M059J (cell line): ENCODE measurements around the gene FOXO3. TPM values are rescaled to one million over a fixed set of nuclear protein-coding genes. Genes with fewer than 3 reads are reported as not detected.
"Not testable (repeated sequence)": the region's sequence is repeated elsewhere in the genome, so short reads cannot be mapped to it uniquely, and the experiment has no call there.

Experiments used
- DNase-seq: peaks from one replicate; pipeline ENCODE4 v3.0.0-alpha.2; 2012; ENCODE audit warnings: low read depth
- total RNA-seq: library from RNA; depleted of rRNA; stranded (reverse); fragments of >200 nt; shearing (Covaris generic); gene quantifications from 2 replicates; pipeline ENCODE4 v1.2.3, GENCODE V29; 2014

The FOXO3 gene
- total RNA-seq, 1 experiment from 2014 or later = 34.1 TPM

- no peak for DNase-seq
Measured at GRCh38 chr6:108555399-108556052, 5.2 kb upstream of the FOXO3 start.

DNA sequence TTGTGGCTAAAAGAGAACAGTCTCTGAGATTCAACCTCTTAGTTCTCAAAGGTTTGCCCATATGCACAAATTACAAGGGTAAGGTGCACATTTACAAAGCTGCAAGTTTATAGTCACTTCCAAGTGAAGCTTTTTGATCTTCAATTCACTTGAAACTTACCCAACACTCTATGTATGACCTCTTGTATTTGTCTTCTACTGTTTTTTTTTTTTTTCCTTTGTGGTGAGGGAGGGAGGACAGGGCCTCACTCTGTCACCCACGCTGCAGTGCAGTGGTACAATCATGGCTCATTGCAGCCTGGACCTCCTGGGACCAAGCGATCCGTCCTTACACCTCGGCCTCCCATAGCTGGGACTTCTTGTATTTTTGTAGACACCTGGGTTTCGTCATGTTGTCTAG, 4.5 kb upstream of the FOXO3 start:
- no peak for DNase-seq

DNA sequence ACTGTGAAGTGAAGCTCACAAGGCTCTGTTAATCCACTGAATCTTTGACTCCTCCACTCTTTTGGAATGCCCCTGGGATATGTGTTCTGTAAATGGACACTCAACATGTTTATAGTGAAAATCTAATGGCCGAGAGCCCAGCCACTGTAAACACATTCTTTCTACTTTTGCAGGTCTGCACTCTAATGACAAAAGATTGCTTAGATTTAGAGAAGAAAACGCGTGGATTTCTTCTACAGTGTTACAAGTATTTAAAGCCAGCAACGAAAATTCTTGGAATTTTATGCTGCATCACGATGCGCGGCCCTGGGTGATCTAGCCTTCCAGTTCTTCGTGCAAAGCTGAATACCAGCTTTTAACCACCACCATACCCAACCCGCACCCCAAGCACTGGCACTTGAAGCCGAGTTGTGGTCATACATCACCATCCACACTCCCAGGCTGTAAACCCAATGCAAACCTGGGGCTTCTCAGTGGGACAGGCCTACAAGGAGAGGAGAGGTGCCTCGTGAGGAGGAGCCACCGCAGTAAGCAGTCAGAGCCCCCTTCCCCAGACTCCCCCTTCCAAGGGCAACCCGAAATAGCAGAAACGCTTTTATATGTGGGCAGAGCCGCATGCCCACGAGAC, 3.7 kb upstream of the FOXO3 start:
- DNase-seq = peak; percentile 61

DNA sequence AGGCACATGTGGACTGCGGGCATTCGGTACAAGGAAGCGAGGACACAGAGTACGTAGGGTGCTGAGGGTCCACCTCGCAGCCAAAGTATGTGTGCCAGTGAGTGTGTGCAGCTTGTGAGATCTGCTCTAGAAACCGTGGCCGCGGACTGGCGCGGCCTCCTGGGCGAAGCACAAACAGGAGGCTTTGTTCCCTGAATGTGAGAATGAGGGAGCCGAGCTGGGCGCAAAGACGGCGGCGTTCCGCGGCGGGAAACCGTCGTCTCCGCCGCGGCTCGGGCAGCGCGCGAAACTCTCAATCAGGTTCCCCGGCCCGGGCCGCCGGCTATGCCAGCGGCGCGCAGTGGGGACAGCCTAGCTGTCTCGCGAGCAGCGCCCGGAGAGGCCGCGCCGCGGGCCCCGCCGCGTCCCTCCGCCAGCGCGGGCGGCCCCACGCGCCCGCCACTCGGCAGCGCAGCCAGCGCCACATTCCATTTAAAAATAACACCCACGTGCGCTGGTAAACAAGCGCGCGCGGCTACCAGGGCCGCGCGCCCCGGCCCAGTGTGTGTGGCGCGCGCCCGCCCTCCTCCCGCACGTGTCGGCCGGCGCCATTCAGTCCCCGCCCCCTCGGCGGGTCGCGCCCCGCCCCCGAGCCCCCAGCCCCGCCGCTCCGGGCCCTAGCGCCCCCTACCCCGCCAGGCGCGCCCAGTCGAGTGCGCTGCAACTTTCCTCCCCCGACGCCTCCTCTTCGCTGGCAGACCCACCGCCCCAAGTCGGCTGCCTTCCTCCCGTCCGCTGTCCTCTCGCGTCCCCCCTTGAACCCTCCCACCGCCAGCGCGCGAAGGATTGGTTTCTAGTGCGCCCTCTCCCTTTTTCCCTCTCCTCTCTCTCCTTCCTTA, 3.0 kb upstream of the FOXO3 start:
- DNase-seq = peak; percentile 65

DNA sequence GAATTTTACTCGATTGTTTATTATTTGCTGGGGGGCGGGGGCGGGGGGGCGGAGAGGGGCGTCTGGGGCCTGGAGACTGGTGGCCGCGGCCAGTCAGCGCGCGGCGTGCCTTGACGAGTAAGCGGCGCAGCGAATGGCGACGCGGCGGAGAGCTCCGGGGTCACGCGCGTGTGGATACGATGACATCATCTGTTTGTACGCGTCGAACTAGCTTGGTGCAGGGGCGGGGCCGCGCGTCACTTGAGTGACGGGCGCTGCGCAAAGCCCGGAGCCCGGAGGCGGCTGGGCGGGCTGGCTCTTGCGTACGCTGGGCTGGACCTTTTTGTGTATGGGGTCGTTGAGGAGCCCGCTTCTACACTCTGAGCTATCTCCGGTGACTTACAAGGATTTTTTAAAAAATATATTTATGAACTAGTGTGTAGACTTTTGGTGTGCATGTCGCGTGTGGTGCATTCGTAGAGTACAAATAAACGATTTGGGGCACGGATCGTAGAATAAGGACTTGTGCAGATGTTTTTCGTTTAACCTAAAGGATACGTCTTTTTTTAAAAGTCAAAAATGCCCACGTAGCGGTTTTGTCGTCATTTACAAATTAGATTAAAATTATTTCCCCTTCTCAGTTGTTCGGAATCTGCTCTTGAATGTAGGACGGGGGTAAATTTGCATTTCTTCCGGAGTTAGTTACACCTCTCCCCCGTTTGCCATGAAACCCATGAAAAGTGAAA, 2.2 kb upstream of the FOXO3 start:
- peak; percentile 99 for DNase-seq

DNA sequence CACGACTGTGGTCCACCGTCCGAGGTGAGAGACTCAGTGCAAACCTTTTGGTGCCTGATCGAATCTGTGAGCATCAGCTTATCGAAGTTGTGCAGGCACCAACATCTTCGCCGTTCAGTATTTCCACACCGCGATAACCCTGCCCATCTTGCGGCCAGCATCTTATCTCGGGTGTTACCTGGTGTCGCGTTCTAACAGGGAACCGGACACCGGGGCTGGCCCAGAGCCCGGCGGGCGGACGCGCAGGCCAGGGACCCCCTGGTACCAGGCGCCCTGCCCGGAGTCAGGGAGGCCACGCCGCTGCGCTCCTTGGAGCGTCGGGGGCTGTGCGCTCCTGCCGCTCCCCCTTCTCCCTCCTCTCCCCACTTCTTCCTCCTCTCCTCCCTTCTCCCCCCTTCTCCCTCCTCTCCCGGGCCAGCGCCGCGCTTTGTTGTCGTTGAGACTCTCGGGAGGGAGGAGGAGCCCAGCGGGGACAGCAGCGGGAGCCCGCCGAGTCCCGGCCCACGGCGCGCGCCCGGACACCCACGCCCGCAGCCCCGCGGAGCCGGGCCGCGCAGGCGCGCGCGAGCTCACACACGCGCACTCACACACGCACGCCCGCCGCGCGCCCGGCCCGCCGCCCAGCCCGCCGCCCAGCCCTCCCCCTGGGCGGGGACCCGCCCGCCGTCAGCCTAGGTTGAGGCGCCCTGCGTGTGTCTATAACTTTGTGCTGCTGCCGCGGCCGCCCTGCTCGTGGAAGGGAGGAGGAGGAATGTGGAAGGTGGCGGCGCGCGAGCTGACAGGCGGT, 1.4 kb upstream of the FOXO3 start:
- DNase-seq = peak; percentile 88

GRCh38 chr6:108559884-108560462, 744 bp upstream of the FOXO3 start:
- DNase-seq = peak; percentile 88

GRCh38 chr6:108561309-108561647, 561 bp downstream of the FOXO3 start:
- DNase-seq = not testable (repeated sequence)

DNA sequence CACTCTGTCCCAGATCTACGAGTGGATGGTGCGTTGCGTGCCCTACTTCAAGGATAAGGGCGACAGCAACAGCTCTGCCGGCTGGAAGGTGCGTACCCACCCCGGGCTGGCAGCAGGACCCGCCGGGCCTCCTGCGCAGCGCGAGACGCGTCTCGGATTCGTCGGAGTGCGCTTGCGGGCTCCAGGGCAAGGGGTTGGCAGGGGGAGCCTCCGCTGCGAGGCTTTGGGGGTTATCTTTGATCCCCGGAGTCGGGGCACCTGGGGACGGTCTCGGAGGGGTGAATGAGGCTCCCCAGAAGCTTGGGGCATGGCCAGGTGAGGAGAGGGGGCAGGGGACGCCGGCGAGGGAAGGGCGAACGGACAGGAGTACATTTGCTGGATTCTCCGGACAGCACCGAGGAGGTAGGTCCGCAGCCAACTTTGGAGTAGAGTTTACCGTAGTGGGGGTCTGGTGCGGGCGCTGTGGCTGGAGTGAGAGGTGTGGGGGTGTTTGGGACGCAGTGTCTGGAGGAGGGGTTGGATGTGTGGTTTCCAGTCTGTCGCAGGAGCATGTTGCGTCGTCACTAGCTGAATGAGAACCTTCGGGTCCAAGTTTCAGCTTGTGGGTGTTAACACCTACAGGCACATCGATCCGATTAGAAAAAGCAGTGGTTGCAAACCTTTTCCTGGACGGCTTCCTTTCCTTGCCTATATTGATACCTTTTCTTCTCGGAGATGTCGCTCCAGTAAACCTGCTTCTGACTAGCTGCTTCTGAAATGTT, 1.2 kb downstream of the FOXO3 start:
- DNase-seq = peak; percentile 61

DNA sequence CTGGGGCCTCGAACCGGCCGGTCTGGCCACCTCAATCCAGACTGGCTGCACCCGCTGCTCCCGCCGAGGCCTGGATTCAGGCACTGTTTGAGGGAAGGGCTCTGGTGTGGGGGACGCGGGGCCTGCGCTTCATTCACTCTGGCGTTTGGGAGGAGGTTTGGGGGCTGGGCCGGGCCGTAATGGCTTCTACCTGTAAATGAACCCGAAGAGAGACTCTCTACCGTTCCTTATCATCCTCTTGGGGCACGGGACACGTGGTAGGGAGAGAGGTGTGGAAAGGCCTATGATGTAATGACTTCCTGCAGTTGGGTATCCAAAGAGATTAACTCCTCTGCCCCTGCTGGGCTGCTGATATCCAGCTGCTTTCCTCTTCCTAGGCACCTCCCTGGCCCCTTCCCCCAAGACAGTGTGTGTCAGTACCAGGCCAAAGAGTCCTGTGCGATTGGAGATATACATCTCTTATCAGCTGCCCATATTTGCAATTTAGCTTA, 1.8 kb downstream of the FOXO3 start:
- DNase-seq = peak; percentile 92

DNA sequence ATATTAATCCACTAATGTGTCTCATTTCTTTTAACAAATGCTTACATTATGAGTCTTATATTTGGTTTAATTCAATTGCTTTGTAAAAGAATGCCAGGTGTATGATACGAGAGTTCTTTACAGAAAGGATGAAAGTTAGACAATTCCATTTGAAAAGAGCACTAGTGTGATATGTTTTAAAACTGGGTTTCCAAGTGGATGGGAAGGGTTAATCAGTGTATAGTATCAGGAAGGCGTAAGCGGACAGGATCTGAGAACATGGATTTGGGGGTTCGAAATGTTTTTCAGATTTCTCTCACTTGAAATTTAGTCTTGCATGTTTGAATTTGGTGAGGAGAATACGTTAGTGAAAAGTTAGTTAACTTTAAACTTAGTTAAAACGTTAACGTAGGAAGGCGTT, 2.6 kb downstream of the FOXO3 start:
- DNase-seq = no peak

- DNase-seq = peak; percentile 99
Measured at GRCh38 chr6:108564178-108564577, 3.5 kb downstream of the FOXO3 start.

GRCh38 chr6:108565091-108565766, 4.5 kb downstream of the FOXO3 start:
- peak; percentile 89 for DNase-seq

- DNase-seq = peak; percentile 81
Measured at GRCh38 chr6:108565893-108566292, 5.2 kb downstream of the FOXO3 start.

DNA sequence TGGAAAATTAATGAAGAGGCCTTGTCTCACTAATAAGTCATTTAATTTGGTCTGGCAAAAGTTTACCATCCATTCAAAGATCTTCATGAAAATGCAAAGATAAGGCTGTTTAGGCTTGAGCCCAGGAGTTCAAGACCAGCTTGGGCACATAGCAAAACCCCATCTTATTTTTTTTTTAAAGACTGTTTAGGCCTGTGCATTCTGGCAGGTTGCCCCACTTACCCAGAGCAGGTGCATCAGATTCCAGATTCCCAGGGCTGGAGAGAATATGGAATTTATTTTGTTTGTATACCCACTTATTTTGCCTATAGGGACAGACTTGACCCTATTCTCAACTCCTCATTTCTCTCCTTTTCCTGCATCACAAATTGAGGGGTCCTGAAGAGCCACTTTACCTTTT, 5.7 kb downstream of the FOXO3 start:
- DNase-seq = no peak

GRCh38 chr6:108568101-108568500, 7.4 kb downstream of the FOXO3 start:
- DNase-seq = no peak

GRCh38 chr6:108568551-108569305, 8.0 kb downstream of the FOXO3 start:
- no peak for DNase-seq

DNA sequence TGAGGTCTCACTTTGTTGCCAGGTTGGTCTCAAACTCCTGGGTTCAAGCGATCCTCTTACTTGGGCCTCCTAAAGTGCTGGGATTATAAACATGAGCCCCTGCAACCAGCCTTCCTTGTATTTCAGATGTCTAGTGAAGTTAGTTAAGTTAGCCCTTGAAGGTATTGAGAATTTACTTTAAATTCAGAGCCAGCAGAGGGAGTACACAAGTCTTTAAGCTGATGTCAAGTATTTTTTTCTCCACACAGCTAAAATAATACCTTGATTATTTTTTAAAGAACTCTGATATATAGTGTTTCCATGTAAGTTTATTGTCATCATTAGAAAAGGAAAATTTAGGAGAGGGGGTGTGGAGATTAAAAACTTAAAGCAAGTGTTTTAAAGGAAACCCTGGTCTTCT, 9.8 kb downstream of the FOXO3 start:
- no peak for DNase-seq
